Uterus (tissue), 2 donors: ENCODE data around the gene EPOP.

ENCODE experiments used
- POLR2A ChIP-seq, 2 donors: fragments of 450-650 bp; IDR thresholded peaks; one replicate each; pipeline ENCODE4 v1.6.1; 2016; ENCODE audit warnings: antibody characterized with exemption in 2 of 2, mild to moderate bottlenecking in 1 of 2, moderate library complexity in 1 of 2
- TF ChIP-seq, protein P1 (sequence below), 4 experiments: fragments of 200-600 bp in 2 of 4; fragments of 450-650 bp in 2 of 4; sonication (generic) in 2 of 4; IDR thresholded peaks; one replicate each; pipeline ENCODE4 v1.5.1; 2016 to 2019; ENCODE audit warnings: antibody characterized with exemption in 4 of 4, mild to moderate bottlenecking in 2 of 4, moderate library complexity in 1 of 4

GRCh38 chr17:38653230-38653629 is 21.5 kb downstream of the EPOP start:
- TF ChIP-seq, protein P1, sequence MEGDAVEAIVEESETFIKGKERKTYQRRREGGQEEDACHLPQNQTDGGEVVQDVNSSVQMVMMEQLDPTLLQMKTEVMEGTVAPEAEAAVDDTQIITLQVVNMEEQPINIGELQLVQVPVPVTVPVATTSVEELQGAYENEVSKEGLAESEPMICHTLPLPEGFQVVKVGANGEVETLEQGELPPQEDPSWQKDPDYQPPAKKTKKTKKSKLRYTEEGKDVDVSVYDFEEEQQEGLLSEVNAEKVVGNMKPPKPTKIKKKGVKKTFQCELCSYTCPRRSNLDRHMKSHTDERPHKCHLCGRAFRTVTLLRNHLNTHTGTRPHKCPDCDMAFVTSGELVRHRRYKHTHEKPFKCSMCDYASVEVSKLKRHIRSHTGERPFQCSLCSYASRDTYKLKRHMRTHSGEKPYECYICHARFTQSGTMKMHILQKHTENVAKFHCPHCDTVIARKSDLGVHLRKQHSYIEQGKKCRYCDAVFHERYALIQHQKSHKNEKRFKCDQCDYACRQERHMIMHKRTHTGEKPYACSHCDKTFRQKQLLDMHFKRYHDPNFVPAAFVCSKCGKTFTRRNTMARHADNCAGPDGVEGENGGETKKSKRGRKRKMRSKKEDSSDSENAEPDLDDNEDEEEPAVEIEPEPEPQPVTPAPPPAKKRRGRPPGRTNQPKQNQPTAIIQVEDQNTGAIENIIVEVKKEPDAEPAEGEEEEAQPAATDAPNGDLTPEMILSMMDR (IDR thresholded peaks at IDR 0.05): no peak
- TF ChIP-seq POLR2A (IDR thresholded peaks at IDR 0.05): no peak
